Stimulated activated naive B cell treated with anti-CD40 and anti-IgM and Interleukin-4, amounts not matched to agents 10 μg/mL and 1 μg/mL and 100 μg/mL, for 72 hours (primary cell): ENCODE measurements around the gene RNLS.
A peak's percentile ranks its signal among the peaks of the same experiment; 100 is the strongest.
"Not testable (repeated sequence)": the region's sequence is repeated elsewhere in the genome, so short reads cannot be mapped to it uniquely, and the experiment has no call there.

Experiments
- ATAC-seq, 2 donors: fragments of 150-1000 bp; cut with Tn5 transposase; replicated peaks; 2 replicates each; pipeline ENCODE4 v1.10.0; 2021; ENCODE audit warnings: moderate library complexity in 1 of 2
- DNase-seq: peaks from one replicate; pipeline ENCODE4 v3.0.0; 2021
- H3K27ac Mint-ChIP-seq: one replicate; pipeline ENCODE4 v1.8.0; 2022; ENCODE audit warnings: mild to moderate bottlenecking, mixed read lengths
- H3K27me3 Mint-ChIP-seq, 2 donors: one replicate each; pipeline ENCODE4 v1.8.0; 2022; ENCODE audit warnings: mixed read lengths in 2 of 2
- H3K36me3 Mint-ChIP-seq, 2 donors: one replicate each; pipeline ENCODE4 v1.8.0; 2022; ENCODE audit warnings: mixed read lengths in 2 of 2, mild to moderate bottlenecking in 1 of 2
- H3K4me1 Mint-ChIP-seq, 2 donors: one replicate each; pipeline ENCODE4 v1.8.0; 2022; ENCODE audit warnings: mixed read lengths in 2 of 2, mild to moderate bottlenecking in 1 of 2
- H3K4me3 Mint-ChIP-seq, 2 donors: one replicate each; pipeline ENCODE4 v1.8.0; 2022; ENCODE audit warnings: mild to moderate bottlenecking in 2 of 2, mixed read lengths in 2 of 2, moderate library complexity in 1 of 2
- H3K9me3 Mint-ChIP-seq, 2 donors: one replicate each; pipeline ENCODE4 v1.8.0; 2022; ENCODE audit warnings: mixed read lengths in 2 of 2, mild to moderate bottlenecking in 1 of 2

The RNLS gene

GRCh38 chr10:88315755-88316154, 267.4 kb downstream of the RNLS start:
- Mint-ChIP-seq H3K27me3 (no peaks in the 10 kb centered on the region), H3K4me3 (no peak overlapping the region), H3K9me3 (peaks cover 15% of the 10 kb centered on the region in 2 donors), H3K4me1 (peaks cover 37 to 56% of the 10 kb centered on the region in 2 donors), H3K36me3 (peaks cover 26 to 37% of the 10 kb centered on the region in 2 donors), H3K27ac (no peak overlapping the region)
- ATAC-seq (no peak), DNase-seq (no peak)

GRCh38 chr10:88314362-88314761, 268.8 kb downstream of the RNLS start:
- ATAC-seq (no peak), DNase-seq (no peak)
- Mint-ChIP-seq H3K4me1 (peaks cover 41 to 65% of the 10 kb centered on the region in 2 donors), H3K27ac (no peak overlapping the region), H3K36me3 (peaks cover 15 to 27% of the 10 kb centered on the region in 2 donors), H3K4me3 (no peak overlapping the region), H3K27me3 (no peaks in the 10 kb centered on the region), H3K9me3 (peaks cover 7 to 11% of the 10 kb centered on the region in 2 donors)

GRCh38 chr10:88313878-88314277, 269.2 kb downstream of the RNLS start:
- no peak overlapping the region for H3K4me3 Mint-ChIP-seq
- H3K9me3 Mint-ChIP-seq: peaks cover 6 to 9% of the 10 kb centered on the region in 2 donors
- H3K27me3 Mint-ChIP-seq: no peaks in the 10 kb centered on the region
- DNase-seq (no peak), ATAC-seq (peak; percentile 41 to 43)
- peaks cover 42 to 70% of the 10 kb centered on the region in 2 donors for H3K4me1 Mint-ChIP-seq
- peaks cover 10 to 24% of the 10 kb centered on the region in 2 donors for H3K36me3 Mint-ChIP-seq
- H3K27ac Mint-ChIP-seq: no peak overlapping the region

- Mint-ChIP-seq H3K9me3 (peaks cover 3 to 5% of the 10 kb centered on the region in 2 donors), H3K36me3 (peaks cover 6 to 17% of the 10 kb centered on the region in 2 donors), H3K27me3 (no peaks in the 10 kb centered on the region), H3K4me3 (no peak overlapping the region), H3K27ac (no peak overlapping the region), H3K4me1 (peaks cover 42 to 74% of the 10 kb centered on the region in 2 donors)
- ATAC-seq (no peak), DNase-seq (no peak)
Measured at GRCh38 chr10:88312855-88313254, 270.3 kb downstream of the RNLS start.

GRCh38 chr10:88311264-88311663, 271.9 kb downstream of the RNLS start:
- H3K4me1 Mint-ChIP-seq: peaks cover 45 to 73% of the 10 kb centered on the region in 2 donors
- no peak overlapping the region for H3K4me3 Mint-ChIP-seq
- peaks cover 2 to 5% of the 10 kb centered on the region in 2 donors for H3K9me3 Mint-ChIP-seq
- no peaks in the 10 kb centered on the region for H3K27me3 Mint-ChIP-seq
- ATAC-seq: peak in 1 of 2 donors; percentile 44
- peaks cover 6 to 18% of the 10 kb centered on the region in 2 donors for H3K36me3 Mint-ChIP-seq
- no peak for DNase-seq
- no peak overlapping the region for H3K27ac Mint-ChIP-seq

- DNase-seq: no peak
- H3K9me3 Mint-ChIP-seq: peaks cover 2 to 5% of the 10 kb centered on the region in 2 donors
- peaks cover 6 to 18% of the 10 kb centered on the region in 2 donors for H3K36me3 Mint-ChIP-seq
- peaks cover 36 to 80% of the 10 kb centered on the region in 2 donors for H3K4me1 Mint-ChIP-seq
- peak in 1 of 2 donors; percentile 66 for ATAC-seq
- peak overlapping the region; percentile 20 for H3K27ac Mint-ChIP-seq
- H3K27me3 Mint-ChIP-seq: no peaks in the 10 kb centered on the region
- peak overlapping the region in 1 of 2 donors; percentile 15 for H3K4me3 Mint-ChIP-seq
Measured at GRCh38 chr10:88309365-88309764, 273.8 kb downstream of the RNLS start.

- ATAC-seq, H3K9me3 Mint-ChIP-seq, DNase-seq, H3K27ac Mint-ChIP-seq, H3K27me3 Mint-ChIP-seq, H3K4me3 Mint-ChIP-seq: not testable (repeated sequence)
- H3K4me1 Mint-ChIP-seq: peaks cover 29 to 74% of the 10 kb centered on the region in 2 donors
- peaks cover 6 to 18% of the 10 kb centered on the region in 2 donors for H3K36me3 Mint-ChIP-seq
Measured at GRCh38 chr10:88308361-88308760, 274.8 kb downstream of the RNLS start.

- no peak overlapping the region for H3K4me3 Mint-ChIP-seq
- DNase-seq (no peak), ATAC-seq (no peak)
- peaks cover 0 to 4% of the 10 kb centered on the region in 2 donors for H3K36me3 Mint-ChIP-seq
- peaks cover 5 to 16% of the 10 kb centered on the region in 2 donors for H3K4me1 Mint-ChIP-seq
- H3K27ac Mint-ChIP-seq: peak overlapping the region; percentile 49
- H3K27me3 Mint-ChIP-seq: no peaks in the 10 kb centered on the region
- no peaks in the 10 kb centered on the region for H3K9me3 Mint-ChIP-seq
Measured at GRCh38 chr10:88299787-88300186, 283.3 kb downstream of the RNLS start.

GRCh38 chr10:88297103-88297502, 286.0 kb downstream of the RNLS start:
- DNase-seq: no peak
- Mint-ChIP-seq H3K9me3 (no peaks in the 10 kb centered on the region), H3K27me3 (no peaks in the 10 kb centered on the region), H3K4me3 (no peak overlapping the region), H3K27ac (no peak overlapping the region), H3K36me3 (no peaks in the 10 kb centered on the region), H3K4me1 (peaks cover 10 to 27% of the 10 kb centered on the region in 2 donors)
- no peak for ATAC-seq

- Mint-ChIP-seq H3K36me3 (no peaks in the 10 kb centered on the region), H3K27ac (no peak overlapping the region), H3K9me3 (no peaks in the 10 kb centered on the region), H3K27me3 (no peaks in the 10 kb centered on the region), H3K4me1 (peaks cover 23 to 46% of the 10 kb centered on the region in 2 donors), H3K4me3 (no peak overlapping the region)
- no peak for ATAC-seq
- DNase-seq: no peak
Measured at GRCh38 chr10:88293651-88294230, 289.4 kb downstream of the RNLS start.

- Mint-ChIP-seq H3K4me3 (no peak overlapping the region), H3K27ac (no peak overlapping the region), H3K9me3 (no peaks in the 10 kb centered on the region), H3K36me3 (no peaks in the 10 kb centered on the region), H3K27me3 (no peaks in the 10 kb centered on the region), H3K4me1 (peaks cover 26 to 53% of the 10 kb centered on the region in 2 donors)
- no peak for DNase-seq
- peak; percentile 83 to 89 for ATAC-seq
Measured at GRCh38 chr10:88293073-88293472, 290.0 kb downstream of the RNLS start.

- Mint-ChIP-seq H3K9me3 (no peaks in the 10 kb centered on the region), H3K27me3 (no peaks in the 10 kb centered on the region), H3K4me1 (peaks cover 26 to 53% of the 10 kb centered on the region in 2 donors), H3K4me3 (peak overlapping the region in 1 of 2 donors; percentile 46), H3K27ac (peak overlapping the region; percentile 17), H3K36me3 (no peaks in the 10 kb centered on the region)
- peak; percentile 30 to 49 for ATAC-seq
- DNase-seq: no peak
Measured at GRCh38 chr10:88292185-88292514, 291.0 kb downstream of the RNLS start.

GRCh38 chr10:88291289-88292184, 291.6 kb downstream of the RNLS start:
- H3K27ac Mint-ChIP-seq: peak overlapping the region; percentile 17
- no peaks in the 10 kb centered on the region for H3K9me3 Mint-ChIP-seq
- ATAC-seq (peak; percentile 11 to 19), DNase-seq (no peak)
- no peaks in the 10 kb centered on the region for H3K27me3 Mint-ChIP-seq
- H3K36me3 Mint-ChIP-seq: no peaks in the 10 kb centered on the region
- H3K4me3 Mint-ChIP-seq: peak overlapping the region in 1 of 2 donors; percentile 46
- H3K4me1 Mint-ChIP-seq: peaks cover 24 to 53% of the 10 kb centered on the region in 2 donors

- no peak for DNase-seq
- Mint-ChIP-seq H3K27me3 (no peaks in the 10 kb centered on the region), H3K36me3 (no peaks in the 10 kb centered on the region), H3K4me1 (peaks cover 24 to 64% of the 10 kb centered on the region in 2 donors), H3K4me3 (no peak overlapping the region), H3K27ac (no peak overlapping the region), H3K9me3 (no peaks in the 10 kb centered on the region)
- ATAC-seq: no peak
Measured at GRCh38 chr10:88289342-88289741, 293.8 kb downstream of the RNLS start.
